Activated CD8-positive, alpha-beta memory T cell treated with anti-CD3 and anti-CD28 coated beads for 48 hours (primary cell): Measurements from ENCODE around the gene ABHD16B.
"Not testable (repeated sequence)": the region's sequence is repeated elsewhere in the genome, so short reads cannot be mapped to it uniquely, and the experiment has no call there.

Experiments used
- DNase-seq, 3 experiments: peaks; one replicate each; pipeline ENCODE4 v3.0.0-alpha.2; 2020; ENCODE audit warnings: low read depth in 2 of 3, low spot score in 2 of 3

ABHD16B gene

DNA sequence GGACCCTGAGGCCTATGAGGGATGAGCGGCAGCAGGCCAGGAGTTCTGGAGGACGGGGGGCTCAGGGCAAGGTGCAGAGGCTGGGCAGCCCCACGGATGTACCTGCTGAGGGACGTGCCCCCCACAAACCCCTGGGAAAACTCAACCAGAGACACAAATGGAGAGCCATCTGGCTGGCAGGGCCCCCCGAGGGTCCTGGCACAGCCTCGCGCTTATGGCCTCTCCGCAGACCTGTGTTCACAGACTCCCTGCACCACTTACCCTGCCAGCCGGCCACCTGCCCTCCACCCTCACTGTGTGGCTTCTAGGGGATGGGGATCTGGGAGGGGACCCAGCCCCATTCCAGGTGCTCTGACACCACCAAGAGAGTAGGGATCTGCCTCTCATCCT lies 26.8 kb upstream of the ABHD16B start:
- no peak for DNase-seq

DNA sequence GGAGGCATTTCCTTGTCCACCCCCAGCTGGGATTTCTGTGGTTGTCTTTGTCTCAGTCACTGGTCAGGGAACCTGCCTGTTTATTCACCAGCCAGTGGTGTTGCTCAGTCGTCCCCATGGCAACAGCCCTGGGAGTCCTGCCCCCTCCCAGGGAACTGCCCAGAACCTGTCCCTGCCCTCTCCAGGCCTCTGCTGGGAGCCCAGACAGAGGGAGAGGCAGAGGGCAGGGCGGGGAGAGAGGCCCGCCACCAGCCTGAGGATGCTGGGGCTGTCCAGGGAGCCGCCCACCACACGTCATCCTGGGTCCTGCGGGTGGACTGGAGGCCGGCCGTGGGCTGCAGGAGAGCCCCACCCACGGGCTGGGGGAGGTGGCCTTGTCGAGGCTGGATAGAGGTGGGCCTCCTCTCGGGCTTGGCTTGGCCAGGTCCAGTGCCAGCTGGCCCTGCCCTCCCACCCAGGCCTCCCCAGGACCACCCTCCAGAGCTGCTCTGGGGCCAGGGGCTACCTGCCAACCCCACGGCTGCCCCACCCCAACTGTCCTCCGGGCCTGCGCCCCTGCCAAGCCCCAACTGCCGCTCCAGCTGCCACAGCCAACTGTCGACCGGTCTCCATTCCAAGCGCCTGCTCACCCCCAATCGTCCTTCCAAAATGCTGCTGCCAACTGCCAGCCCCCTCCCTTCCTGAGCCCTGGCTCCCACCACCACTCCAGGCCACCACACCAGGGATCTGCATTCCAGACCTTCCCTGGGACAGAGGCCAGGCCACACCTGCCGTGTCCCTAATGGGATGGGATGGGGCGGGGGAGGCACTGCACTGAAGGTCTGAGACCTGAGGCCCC lies 26.1 kb upstream of the ABHD16B start:
- DNase-seq, result no peak

DNA sequence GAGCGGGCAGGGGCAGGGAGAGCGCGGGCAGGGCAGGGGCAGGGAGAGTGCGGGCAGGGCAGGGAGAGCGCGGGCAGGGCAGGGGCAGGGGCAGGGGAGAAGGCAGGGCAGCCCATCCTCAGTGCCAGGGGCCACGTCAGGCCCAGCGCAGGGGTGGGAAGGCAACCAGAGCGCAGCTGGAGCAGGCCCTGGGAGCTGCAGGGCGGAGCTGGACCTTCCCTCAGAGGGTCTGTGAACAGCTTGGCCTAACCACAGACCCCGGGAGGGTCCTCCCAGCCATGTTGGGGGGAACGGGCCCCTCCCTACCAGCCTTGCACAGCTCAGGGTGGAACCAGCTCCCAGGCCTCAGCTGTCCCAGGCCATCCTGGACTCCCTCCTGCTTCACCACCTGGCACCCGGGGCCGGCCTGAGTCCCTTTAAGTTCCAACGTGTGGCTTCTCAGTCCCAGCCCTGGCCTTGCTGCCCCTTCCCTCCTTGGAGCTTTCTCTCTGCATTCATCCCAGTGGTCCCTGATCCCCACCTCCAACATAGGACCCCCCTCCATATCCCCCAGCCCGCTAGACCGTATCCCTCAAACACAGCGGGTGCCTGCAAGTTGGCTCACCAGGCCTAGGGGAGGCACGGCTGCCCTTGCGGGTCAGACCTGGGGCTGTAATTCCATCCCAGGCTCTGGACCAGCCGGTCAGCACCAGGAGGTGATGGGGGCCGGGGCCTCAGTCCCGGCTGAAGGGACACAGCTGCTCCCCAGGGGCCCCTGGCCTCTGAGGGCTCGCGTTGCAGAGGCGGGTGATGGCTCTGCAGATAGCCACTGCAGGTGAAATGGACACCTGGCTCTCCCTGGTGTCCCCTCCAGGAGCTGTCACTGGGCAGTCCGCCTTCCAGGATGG lies 24.6 kb upstream of the ABHD16B start:
- DNase-seq, result no peak

DNA sequence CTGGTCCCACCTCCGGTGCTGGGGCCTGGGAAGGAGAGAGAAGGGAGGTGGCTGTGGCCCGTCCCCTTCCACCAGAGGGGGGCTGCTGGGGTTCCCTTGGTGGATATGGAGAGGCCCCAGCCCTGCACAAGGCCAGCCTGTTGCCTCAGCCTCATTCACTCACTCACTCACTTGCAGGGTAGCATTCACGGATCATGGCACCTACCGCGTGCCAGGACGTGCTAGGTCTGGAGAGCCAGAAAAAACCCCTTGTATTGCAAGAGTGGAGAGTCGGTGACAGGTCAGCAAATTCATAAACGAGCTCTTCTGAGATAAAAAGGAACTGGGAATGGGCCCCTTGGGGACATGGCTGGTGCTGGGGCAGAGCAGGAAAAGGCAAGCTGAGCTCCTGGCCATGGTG lies 23.8 kb upstream of the ABHD16B start:
- no peak for DNase-seq

DNA sequence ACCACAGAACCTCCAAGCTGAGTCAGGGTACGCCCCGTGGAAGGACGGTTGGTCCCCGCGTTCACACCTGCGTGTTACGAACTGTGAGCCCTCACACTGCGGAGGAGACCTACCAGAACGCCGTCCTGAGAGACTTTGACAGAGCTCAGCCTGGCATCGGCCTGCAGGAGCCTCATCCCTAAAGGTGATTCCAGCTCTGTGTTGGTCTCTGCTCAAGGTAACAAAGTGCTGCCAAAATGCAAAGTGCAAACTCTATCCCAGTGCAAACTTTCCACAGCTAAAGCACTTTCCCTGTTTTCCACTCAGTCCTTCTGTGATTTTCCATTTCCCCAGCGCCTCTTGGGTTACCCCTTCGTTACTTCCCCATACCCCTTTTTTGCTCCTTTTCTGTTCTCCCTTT lies 21.7 kb upstream of the ABHD16B start:
- no peak for DNase-seq

DNA sequence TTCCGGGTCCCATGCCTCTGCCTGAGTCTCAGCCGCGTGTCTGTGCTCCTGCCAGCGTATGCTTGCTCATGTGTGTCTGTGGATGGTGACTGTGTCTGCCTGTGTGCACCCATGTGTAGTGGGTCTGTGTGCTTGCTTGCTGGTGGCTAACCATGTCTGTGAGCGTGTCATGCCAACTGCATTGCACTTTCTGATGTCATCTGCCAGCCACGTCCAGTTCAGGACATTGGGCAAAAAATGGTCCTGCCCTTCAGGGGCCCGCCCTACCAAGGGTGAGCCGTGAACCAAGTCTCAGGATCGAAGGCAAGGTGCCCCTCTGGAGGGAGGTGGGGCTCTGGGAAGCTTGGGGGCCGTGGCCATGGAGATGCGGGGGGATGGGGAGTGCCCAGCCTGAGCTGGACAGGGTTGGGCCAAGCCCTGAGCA lies 20.9 kb upstream of the ABHD16B start:
- no peak for DNase-seq

DNA sequence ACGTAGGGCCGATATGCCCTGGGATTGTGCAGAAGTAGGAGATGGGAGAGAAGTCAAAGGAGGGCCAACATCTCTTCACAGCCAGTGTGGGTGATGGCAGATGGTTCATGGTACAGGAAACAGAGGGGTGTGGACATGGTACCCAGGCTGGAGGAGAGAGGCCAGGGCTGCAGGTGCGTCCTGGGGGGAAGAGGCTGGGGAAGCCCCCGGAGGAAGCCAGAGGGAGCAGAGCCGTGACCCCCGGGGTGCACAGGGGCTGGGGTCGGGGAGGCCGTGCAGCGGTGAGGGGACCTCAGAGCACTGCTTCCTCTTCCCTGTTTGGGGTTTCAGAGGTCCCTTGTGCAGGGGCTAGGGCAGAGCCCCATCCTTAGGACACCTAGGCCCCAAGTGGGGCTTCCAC lies 19.0 kb upstream of the ABHD16B start:
- DNase-seq, result no peak

DNA sequence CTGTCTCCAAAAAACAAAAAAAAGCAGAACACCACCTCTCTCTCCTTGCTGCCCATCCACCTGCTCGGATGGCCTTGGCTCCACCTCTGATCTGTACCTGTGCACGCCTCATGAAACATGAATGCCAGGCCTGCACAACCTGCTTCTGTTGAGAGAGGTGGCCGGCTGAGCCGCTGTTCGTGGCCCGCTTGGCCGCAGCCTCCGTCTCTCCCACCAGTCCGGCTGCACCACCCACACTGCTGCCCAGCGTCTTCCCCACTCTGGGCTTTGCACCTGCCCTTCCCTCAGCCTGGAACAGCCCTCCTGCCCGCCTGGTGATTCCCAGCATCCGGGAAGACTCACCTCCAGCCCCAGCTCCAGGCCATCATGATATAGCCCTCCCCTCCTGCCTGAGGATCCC lies 18.1 kb upstream of the ABHD16B start:
- DNase-seq, result no peak

DNA sequence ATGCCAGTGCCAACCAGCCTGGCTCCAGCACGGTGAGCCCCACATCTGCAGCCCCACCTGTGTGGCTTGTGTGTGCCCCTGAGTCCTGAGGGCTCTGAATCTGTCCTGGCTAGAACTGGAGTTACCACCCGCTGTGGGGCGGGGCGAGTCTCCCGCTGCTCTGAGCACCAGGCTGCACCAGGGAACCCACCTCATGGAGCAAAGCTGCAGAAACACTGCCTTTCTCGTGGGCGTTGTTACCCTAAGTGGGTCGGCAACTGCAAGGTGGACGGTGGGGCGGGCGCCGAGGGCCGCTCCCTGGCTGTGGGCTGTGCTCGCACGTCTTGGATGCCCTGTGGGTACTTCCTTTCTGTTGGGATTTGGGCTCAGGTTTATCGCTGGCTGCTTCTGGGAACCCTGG lies 17.5 kb upstream of the ABHD16B start:
- DNase-seq, result no peak

DNA sequence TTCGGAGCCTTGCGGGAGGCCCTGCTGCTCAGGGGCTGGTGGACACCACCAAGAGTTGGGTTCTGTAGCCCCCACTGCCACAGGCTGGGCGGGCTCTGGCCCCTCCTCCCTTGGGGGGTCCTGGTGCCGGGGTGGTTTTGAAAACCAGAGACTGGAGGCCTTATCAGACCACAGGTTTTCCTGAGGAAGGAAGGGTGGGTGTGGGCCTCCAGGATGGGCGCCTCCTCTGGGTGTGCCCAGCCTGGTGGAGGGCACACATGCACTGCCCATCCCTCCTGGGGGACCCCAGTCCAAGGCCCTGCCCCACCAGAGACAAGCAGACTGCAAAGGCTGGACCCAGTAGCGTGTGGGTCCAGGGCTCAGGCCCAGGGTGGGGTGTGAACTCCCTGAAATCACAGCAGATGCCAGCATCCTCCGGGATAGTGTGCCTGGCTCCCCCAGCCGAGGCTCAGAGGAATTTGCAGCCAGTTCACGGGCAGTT lies 16.7 kb upstream of the ABHD16B start:
- DNase-seq, result no peak

DNA sequence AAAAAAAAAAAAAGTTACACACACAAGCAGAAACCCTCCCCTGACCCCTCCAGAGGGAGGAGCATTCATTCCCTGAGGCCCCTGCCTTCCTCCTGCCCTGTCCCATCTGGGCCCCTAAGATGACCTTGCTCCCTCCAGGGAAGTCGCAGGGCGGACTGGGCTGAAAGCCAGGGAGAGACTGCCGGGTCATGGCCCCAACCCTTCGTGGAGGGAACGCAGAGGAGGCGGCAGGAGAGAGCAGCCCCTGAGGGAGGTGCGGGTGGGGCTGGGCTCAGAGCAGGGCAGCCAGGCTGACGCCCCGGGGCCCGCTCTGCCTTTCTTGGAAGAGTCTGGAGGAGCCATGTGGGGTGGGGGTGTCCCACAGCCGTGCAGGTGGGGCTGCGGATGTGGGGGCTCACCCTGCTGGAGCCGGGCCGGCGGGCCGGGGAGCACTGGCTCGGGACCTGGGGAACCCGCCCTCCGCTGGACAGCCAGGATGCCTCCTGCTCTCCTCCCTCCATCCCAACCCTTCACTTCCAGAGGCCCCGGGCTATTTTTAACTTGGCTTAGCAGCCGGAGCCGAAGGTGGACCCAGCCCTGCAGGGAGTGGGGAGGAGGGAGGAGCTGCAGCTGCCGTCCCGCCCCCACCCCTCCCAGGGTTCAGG lies 15.0 kb upstream of the ABHD16B start:
- DNase-seq, result no peak

DNA sequence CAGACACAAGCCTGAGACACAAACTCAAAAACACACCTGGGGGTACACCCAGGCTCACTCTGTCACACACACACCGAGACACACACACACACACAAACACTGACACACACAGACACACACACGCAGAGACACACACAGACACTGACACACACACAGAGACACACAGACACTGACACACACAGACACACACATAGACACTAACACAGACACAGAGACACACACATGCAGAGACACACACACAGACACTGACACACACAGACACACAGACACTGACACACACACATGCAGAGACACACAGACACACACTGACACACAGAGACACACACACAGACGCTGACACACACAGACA lies 14.4 kb upstream of the ABHD16B start:
- DNase-seq, result no peak

DNA sequence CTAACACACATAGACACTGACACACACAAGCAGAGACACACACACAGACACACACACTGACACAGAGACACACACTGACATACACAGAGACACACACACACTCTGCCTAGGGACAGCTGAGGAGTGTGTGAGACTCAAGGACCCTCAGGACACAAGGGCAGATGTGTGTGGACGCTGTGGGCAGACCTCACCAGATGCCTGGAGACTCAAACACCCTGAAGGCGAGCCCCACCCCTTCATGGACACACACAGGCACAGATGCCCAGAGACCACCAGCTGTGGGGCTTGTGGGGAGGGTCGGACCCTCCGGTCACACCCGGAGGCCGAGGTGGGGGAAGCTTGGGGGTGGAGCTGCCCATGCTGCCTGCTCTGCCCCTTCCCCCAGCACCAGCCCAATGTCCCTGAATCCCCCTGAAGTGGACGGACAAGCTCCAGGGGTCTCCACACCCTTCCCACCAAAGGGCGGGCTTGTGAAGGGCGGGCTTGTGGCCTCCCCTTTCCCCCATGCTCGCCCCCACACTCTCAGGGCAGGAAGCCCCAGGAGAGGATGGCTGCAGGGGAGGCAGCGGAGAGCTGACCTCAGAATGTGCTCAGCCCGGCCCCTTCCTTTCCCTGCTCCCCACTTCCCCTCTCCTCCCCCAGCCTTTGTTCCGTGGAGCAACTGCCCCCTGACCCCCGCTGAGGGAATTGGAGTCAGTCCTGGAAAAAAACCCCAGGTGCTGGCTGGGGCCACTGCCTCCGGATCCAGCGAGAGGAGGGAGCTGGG lies 13.9 kb upstream of the ABHD16B start:
- DNase-seq, result no peak

DNA sequence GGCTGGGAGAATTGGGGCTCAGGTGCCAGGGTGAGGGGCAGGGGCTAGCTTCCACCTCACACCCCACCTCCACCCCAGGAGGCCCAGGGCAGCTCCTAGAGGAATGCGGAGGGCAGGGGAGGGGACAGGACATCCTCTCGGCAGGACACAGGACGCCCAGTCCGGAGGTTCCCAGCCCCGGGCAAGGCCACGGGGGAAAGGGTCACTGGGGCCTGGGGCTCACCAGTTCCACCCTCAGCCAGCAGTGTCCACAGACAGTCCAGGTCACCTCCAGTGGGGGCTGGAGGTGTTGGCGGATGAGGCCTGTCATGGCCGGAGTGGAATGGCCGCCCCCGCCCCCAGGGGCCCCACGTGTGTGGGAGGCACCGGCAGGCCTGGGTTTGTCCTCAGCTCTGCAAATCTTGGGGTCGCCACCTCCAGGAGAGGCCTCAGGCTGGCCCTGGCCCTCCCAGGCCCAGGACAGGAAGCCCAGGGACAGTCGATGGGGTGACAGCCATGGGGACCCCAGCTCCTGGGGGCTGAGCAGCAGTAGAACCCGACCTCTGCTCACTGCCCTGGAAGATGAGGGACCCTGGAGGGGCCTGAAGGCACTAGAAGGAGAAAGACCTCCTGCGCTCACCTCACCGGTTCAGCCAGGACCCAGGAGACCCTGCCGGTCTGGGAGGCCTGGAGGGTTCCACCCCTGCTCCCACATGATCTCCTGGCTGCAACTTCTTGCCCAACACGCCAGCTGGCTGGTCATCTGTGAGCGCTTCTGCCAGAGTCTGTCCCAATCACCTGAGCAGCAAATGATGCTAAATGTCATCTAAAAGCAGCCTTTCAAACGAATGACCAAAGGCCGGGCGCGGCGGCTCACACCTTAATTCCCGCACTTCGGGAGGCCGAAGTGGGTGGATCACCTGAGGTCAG lies 13.0 kb upstream of the ABHD16B start:
- no peak for DNase-seq

DNA sequence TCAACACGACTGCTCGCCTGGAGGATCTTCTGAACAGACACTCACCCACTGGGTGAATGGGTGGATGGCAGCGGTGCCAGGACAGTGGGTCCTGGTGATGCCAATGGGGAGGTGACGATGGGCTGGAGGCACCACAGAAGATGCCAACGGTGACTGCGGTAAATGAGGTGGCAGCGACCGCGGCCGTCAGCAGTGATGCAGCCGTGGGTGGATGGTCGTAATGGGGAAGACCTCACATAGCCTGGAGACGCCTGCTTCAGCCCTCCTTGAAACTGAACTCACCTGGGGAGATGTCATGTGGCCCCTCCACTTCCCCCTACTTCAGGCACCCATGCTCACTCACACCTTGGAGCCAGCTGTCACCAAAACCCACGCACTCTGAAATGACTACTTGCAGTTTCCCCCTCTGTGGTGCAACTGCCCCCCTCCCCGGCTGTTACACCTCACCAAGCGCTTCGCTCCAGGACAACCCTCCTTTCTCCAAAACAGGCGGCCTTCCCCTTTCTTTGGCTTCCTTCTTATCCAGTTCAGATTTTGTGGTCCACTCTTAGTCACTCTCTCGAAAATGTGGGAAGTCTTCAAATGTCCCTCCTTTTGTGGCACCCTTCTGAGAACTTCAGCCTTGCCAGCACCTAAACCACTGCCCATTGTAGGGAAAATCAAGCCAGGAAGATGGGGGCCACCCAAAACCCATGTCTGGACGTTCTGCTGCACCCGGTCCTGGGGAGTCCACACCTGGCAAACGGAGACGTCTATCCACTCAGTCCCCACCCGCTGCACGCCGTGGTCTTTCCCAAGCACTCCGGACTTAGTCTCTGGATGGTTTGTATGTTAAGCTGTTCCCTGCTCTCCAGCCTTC lies 10.4 kb upstream of the ABHD16B start:
- peak in 2 of 3 experiments; percentile 37 to 39 for DNase-seq

DNA sequence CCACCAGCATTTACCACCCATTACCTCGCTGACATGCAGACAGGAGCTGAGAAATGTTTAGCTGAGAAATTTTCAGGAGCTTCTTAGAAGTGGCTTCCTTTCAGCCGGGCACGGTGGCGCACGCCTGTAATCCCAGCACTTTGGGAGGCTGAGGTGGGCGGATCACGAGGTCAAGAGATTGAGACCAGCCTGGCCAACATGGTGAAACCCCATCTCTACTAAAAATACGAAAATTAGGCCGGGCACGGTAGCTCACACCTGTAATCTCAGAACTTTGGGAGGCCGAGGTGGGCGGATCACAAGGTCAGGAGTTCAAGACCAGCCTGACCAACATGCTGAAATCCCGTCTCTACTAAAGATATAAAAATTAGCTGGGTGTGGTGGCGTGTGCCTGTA lies 9.8 kb upstream of the ABHD16B start:
- not testable (repeated sequence) for DNase-seq

DNA sequence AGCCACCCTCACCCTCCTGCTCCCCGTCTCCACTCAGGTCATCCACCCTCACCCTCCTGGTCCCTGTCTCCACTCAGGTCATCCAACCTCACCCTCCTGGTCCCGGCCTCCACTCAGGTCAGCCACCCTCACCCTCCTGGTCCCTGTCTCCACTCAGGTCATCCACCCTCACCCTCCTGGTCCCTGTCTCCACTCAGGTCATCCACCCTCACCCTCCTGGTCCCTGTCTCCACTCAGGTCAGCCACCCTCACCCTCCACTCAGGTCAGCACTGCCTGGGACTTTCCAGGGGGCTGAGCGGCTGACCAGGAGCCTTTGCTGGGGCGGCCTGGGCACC lies 7.6 kb upstream of the ABHD16B start:
- not testable (repeated sequence) for DNase-seq

DNA sequence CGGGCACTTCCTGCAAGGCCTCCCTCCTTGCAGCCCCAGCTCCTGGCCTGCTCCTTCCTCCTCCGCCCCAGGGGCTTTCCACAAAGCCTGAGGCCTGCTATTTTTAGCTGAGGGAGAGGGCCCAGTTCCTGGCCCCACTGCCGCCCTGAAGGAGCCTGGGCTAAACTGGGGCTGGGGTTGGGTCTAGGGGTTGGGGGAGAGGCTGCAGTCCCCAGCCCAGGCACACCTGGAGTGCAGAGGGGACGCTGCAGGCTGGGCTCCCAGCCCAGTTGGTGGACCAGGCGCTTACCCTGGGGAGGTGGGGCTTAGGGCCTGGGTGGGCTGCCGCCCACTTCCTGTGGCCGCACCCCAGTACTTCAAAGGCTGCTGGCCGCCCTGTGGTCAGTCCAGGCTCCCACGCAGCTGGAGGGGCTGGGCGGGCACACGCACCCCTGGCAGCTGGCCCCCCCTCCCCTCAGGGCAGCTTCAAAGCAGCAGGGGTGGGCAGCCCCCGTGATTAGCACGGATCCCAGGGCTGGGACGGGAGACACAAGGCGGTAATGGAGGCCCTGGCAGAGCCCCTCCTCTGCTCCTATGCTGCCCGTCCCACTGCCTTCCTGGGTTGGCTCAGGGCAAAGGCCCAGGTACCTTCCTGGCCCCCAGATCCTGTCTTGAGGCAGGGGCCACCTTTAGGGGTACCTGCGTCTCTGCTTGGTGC lies 7.1 kb upstream of the ABHD16B start:
- DNase-seq, result no peak
